GM23338 (cell line): Measurements from ENCODE around the gene RNF207.

Source experiments
- EZH2 ChIP-seq: fragments of 200-600 bp; sonication (generic); IDR thresholded peaks from one replicate; pipeline ENCODE4 v1.8.0; 2017; ENCODE audit warnings: antibody characterized with exemption, mild to moderate bottlenecking, low read depth; ENCODE audit not compliant: unreplicated experiment
- EZH2phosphoT487 ChIP-seq: fragments of 200-600 bp; sonication (generic); IDR thresholded peaks from one replicate; pipeline ENCODE4 v1.8.1; 2018; ENCODE audit warnings: antibody characterized with exemption; ENCODE audit not compliant: unreplicated experiment
- JUNB ChIP-seq: IDR thresholded peaks from one replicate; pipeline ENCODE4 v1.6.1; 2016; ENCODE audit warnings: antibody characterized with exemption; ENCODE audit not compliant: unreplicated experiment
- POLR2AphosphoS5 ChIP-seq: IDR thresholded peaks from 2 replicates; pipeline ENCODE4 v1.6.1; 2016; ENCODE audit warnings: antibody characterized with exemption, low read depth
- STAT1 ChIP-seq: IDR thresholded peaks from one replicate; pipeline ENCODE4 v1.6.1; 2016; ENCODE audit warnings: antibody characterized with exemption; ENCODE audit not compliant: unreplicated experiment
- TF ChIP-seq, protein P1 (sequence below), 2 experiments: fragments of 200-600 bp in 1 of 2; sonication (generic) in 1 of 2; conservative IDR thresholded peaks; 2 replicates each; pipeline versions ENCODE4 v1.5.1 to v1.6.1; 2016 to 2017; ENCODE audit warnings: antibody characterized with exemption in 2 of 2, low read depth in 2 of 2, mild to moderate bottlenecking in 2 of 2, moderate library complexity in 1 of 2
- TF ChIP-seq, protein P2 (sequence below): IDR thresholded peaks from one replicate; pipeline ENCODE4 v1.6.1; 2018; ENCODE audit warnings: antibody characterized with exemption; ENCODE audit not compliant: unreplicated experiment

DNA sequence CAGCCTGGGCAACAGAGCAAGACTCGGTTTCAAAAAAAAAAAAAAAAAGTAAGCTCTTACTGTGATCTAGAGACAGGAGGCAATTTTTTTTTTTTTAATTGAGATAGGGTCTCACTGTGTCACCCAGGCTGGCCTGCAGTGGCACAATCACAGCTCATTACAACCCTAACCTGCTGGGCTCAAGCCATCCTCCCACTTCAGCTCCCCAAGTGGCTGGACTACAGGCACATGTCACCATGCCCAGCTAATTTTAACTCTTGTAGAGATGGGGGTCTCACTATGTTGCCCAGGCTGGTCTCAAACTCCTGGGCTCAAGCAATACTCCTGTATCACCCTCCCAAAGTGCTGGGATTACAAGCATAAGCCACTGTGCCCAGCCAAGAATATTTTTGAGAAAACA lies 14.0 kb upstream of the RNF207 start:
- TF ChIP-seq EZH2 (no peak), EZH2phosphoT487 (no peak), POLR2AphosphoS5 (no peak), JUNB (no peak), STAT1 (no peak)
- TF ChIP-seq, protein P1, sequence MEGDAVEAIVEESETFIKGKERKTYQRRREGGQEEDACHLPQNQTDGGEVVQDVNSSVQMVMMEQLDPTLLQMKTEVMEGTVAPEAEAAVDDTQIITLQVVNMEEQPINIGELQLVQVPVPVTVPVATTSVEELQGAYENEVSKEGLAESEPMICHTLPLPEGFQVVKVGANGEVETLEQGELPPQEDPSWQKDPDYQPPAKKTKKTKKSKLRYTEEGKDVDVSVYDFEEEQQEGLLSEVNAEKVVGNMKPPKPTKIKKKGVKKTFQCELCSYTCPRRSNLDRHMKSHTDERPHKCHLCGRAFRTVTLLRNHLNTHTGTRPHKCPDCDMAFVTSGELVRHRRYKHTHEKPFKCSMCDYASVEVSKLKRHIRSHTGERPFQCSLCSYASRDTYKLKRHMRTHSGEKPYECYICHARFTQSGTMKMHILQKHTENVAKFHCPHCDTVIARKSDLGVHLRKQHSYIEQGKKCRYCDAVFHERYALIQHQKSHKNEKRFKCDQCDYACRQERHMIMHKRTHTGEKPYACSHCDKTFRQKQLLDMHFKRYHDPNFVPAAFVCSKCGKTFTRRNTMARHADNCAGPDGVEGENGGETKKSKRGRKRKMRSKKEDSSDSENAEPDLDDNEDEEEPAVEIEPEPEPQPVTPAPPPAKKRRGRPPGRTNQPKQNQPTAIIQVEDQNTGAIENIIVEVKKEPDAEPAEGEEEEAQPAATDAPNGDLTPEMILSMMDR (conservative IDR thresholded peaks at IDR 0.05; ENCODE audit: low read depth in 2 of 2): no peak
- TF ChIP-seq, protein P2, sequence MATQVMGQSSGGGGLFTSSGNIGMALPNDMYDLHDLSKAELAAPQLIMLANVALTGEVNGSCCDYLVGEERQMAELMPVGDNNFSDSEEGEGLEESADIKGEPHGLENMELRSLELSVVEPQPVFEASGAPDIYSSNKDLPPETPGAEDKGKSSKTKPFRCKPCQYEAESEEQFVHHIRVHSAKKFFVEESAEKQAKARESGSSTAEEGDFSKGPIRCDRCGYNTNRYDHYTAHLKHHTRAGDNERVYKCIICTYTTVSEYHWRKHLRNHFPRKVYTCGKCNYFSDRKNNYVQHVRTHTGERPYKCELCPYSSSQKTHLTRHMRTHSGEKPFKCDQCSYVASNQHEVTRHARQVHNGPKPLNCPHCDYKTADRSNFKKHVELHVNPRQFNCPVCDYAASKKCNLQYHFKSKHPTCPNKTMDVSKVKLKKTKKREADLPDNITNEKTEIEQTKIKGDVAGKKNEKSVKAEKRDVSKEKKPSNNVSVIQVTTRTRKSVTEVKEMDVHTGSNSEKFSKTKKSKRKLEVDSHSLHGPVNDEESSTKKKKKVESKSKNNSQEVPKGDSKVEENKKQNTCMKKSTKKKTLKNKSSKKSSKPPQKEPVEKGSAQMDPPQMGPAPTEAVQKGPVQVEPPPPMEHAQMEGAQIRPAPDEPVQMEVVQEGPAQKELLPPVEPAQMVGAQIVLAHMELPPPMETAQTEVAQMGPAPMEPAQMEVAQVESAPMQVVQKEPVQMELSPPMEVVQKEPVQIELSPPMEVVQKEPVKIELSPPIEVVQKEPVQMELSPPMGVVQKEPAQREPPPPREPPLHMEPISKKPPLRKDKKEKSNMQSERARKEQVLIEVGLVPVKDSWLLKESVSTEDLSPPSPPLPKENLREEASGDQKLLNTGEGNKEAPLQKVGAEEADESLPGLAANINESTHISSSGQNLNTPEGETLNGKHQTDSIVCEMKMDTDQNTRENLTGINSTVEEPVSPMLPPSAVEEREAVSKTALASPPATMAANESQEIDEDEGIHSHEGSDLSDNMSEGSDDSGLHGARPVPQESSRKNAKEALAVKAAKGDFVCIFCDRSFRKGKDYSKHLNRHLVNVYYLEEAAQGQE: no peak
